GM10266 (cell line): Measurements from ENCODE around the gene NELL2.

Source experiments
- DNase-seq: peaks from one replicate; pipeline ENCODE4 v3.0.0; 2012; ENCODE audit errors: extremely low spot score
- TF ChIP-seq, protein P1 (sequence below): IDR thresholded peaks from 2 replicates; pipeline ENCODE4 v1.5.1; 2012; ENCODE audit warnings: mild to moderate bottlenecking, low read depth; ENCODE audit not compliant: control insufficient read depth, insufficient read depth; ENCODE audit errors: missing control alignments

Gene NELL2

DNA sequence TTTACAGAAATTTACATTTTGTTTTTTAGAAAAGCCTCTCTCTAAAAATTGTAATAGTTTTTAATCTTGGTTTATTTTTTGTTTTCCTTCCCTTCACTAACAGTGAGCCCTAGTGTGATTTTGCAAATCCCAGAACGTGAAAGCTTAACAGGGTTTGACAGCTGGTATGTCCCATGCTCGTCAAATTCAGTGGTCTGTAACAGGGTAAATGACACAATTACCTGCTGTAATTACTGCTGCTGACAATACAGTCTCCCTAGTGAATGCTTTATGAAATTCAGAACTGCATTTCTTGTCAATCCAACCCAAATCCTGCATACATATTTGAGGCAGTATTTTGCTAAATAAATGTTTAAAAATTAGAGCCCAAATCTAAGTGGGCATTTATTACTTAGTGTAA is 249.2 kb downstream of the NELL2 start:
- no peak for DNase-seq
- TF ChIP-seq, protein P1, sequence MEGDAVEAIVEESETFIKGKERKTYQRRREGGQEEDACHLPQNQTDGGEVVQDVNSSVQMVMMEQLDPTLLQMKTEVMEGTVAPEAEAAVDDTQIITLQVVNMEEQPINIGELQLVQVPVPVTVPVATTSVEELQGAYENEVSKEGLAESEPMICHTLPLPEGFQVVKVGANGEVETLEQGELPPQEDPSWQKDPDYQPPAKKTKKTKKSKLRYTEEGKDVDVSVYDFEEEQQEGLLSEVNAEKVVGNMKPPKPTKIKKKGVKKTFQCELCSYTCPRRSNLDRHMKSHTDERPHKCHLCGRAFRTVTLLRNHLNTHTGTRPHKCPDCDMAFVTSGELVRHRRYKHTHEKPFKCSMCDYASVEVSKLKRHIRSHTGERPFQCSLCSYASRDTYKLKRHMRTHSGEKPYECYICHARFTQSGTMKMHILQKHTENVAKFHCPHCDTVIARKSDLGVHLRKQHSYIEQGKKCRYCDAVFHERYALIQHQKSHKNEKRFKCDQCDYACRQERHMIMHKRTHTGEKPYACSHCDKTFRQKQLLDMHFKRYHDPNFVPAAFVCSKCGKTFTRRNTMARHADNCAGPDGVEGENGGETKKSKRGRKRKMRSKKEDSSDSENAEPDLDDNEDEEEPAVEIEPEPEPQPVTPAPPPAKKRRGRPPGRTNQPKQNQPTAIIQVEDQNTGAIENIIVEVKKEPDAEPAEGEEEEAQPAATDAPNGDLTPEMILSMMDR: no peak

DNA sequence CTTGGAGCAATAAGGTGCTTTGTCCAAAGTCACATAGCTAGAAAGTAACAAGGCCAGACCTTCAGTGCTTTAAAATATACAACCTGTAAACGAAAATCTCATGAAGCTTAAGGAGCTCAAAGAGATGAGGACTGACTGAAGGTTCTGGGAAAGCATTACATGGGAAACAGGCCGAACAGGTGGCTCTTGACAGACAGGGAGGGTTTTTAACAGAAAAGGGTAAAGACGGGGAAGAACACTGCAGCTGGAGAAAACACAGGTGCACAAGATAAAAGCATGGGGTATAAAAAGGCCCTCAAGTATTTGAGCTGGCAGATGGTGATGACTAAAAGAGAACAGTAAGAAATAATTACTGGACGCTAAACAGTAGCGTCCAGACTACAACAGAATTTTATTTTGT is 257.2 kb downstream of the NELL2 start:
- TF ChIP-seq, protein P1: no peak
- DNase-seq: no peak

DNA sequence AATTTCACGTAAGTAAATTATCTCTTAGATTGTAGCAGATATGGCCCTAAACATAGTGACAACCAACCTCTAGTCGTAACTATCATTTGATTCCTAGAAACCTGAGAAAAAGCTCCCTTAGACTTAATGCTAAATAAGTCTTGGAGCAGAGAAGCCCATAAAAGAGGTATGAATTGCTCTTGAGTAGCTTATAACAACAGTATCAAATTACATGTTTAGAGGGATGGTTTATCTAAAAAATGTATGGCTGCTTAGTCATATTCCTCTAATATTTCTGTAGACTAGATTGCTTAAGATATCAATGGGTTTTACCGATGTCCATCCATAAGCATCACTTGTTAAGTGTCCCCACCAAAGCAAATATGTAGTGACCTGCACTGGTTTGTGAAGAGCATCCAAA is 259.7 kb downstream of the NELL2 start:
- DNase-seq: no peak
- TF ChIP-seq, protein P1: no peak

GRCh38 chr12:44611538-44611937 is 264.6 kb downstream of the NELL2 start:
- DNase-seq: no peak

DNA sequence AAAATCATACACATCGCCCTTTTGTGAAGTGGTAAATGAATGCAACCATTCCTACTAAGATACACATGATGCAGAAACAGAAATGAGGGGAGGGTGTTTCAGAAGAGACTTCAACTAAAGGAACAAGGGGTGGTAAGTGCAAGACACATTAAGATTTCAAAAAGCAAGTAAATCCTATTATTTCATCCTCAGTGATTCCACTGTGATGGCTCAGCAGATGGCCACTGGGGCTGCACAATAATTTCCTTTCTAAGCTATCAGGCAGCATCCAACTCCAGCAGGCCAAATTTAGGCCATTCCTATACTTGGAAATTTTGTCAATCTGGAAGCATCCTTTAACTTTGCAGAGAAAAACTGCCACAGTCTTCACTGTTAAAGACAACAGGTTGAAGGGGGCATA is 272.4 kb downstream of the NELL2 start:
- TF ChIP-seq, protein P1: no peak
- DNase-seq: no peak

More at GRCh38 chr12:44611538-44611937, 264.6 kb downstream of the NELL2 start:
- TF ChIP-seq, protein P1: no peak

- TF ChIP-seq, protein P1: no peak
Measured at GRCh38 chr12:44592626-44593025, 283.5 kb downstream of the NELL2 start.

GRCh38 chr12:44589697-44590096 is 286.4 kb downstream of the NELL2 start:
- no peak for DNase-seq
- TF ChIP-seq, protein P1: no peak

More at GRCh38 chr12:44592626-44593025, 283.5 kb downstream of the NELL2 start:
- DNase-seq: no peak
